Spleen (tissue), 7 donors: ENCODE measurements around the gene SDK1.

ENCODE experiments used
- CTCF ChIP-seq, 11 experiments: fragments of 200-600 bp in 7 of 11; fragments of 450-650 bp in 4 of 11; sonication (generic) in 4 of 11; IDR thresholded peaks in 8 of 11; conservative IDR thresholded peaks in 3 of 11; 1 replicate in 7 of 11; 2 replicates in 4 of 11; pipeline versions ENCODE4 v1.4.0 to v1.8.0; 2016 to 2021; ENCODE audit warnings: antibody characterized with exemption in 11 of 11, inconsistent platforms in 4 of 11, mild to moderate bottlenecking in 1 of 11
- POLR2A ChIP-seq, 3 donors: fragments of 450-650 bp; IDR thresholded peaks; one replicate each; pipeline ENCODE4 v1.5.1; 2017; ENCODE audit warnings: antibody characterized with exemption in 3 of 3, mild to moderate bottlenecking in 1 of 3
- POLR2AphosphoS5 ChIP-seq, 3 donors: sonication (generic); formaldehyde crosslinking; IDR thresholded peaks; one replicate each; pipeline ENCODE4 v1.5.1; 2017; ENCODE audit warnings: antibody characterized with exemption in 3 of 3
- donor health status: DM: no; HTN: no; CAD: no; lungs with moderate emphysema.
- donor health status: DM: no; HTN: no; CAD: no.
- donor health status: DM: no; HTN: no; CAD: no.

GRCh38 chr7:4029941-4030340, 728.9 kb downstream of the SDK1 start:
- TF ChIP-seq CTCF (IDR thresholded peaks at IDR 0.05 in 8 of 11, conservative IDR thresholded peaks at IDR 0.05 in 3 of 11): no peak
- TF ChIP-seq POLR2A (IDR thresholded peaks at IDR 0.05): no peak
- TF ChIP-seq POLR2AphosphoS5 (IDR thresholded peaks at IDR 0.05): no peak
